Activated CD8-positive, alpha-beta memory T cell treated with anti-CD3 and anti-CD28 coated beads, Interleukin-2, amount 10 ng/mL, durations not matched to agents 7 days and 5 days (primary cell): ENCODE data around the gene SHFL. TPM values are rescaled to one million over a fixed set of nuclear protein-coding genes. Genes with fewer than 3 reads are reported as not detected.
A peak's percentile ranks its signal among the peaks of the same experiment; 100 is the strongest.

Experiments
- ATAC-seq: fragments of 150-1000 bp; cut with Tn5 transposase; one replicate; pipeline ENCODE4 v1.10.0; 2021; ENCODE audit warnings: moderate library complexity
- CTCF ChIA-PET: fragments of 350-600 bp; sonication (Branson Sonifier 250); formaldehyde crosslinking; loops from one replicate; lab custom pipeline; 2021; ENCODE audit warnings: antibody characterized with exemption; lab: Charles Lee
- DNase-seq: peaks from one replicate; pipeline ENCODE4 v3.0.0-alpha.2; 2020
- H3K27ac Mint-ChIP-seq: one replicate; pipeline ENCODE4 v1.8.0; 2021; ENCODE audit warnings: mild to moderate bottlenecking, mixed read lengths
- H3K27me3 Mint-ChIP-seq: one replicate; pipeline ENCODE4 v1.8.0; 2021; ENCODE audit warnings: mixed read lengths
- H3K36me3 Mint-ChIP-seq: one replicate; pipeline ENCODE4 v1.8.0; 2021; ENCODE audit warnings: mild to moderate bottlenecking, mixed read lengths
- H3K4me1 Mint-ChIP-seq: one replicate; pipeline ENCODE4 v1.8.0; 2021; ENCODE audit warnings: mixed read lengths
- H3K4me3 Mint-ChIP-seq: one replicate; pipeline ENCODE4 v1.8.0; 2021; ENCODE audit warnings: mild to moderate bottlenecking, moderate library complexity, mixed read lengths
- H3K9me3 Mint-ChIP-seq: one replicate; pipeline ENCODE4 v1.8.0; 2022; ENCODE audit warnings: low read depth, mixed read lengths
- microRNA-seq: library from miRNA; unstranded; fragments of <30 nt; microRNA quantifications from one replicate; pipeline ENCODE4 v1.2.0, GENCODE V29; 2022
- total RNA-seq, 2 experiments: library from RNA; stranded (reverse); gene quantifications; one replicate each; pipeline ENCODE4 v1.2.3, GENCODE V29; 2021

Gene SHFL
- total RNA-seq, 2 experiments from 2014 or later, result 95.3 to 146 TPM

DNA sequence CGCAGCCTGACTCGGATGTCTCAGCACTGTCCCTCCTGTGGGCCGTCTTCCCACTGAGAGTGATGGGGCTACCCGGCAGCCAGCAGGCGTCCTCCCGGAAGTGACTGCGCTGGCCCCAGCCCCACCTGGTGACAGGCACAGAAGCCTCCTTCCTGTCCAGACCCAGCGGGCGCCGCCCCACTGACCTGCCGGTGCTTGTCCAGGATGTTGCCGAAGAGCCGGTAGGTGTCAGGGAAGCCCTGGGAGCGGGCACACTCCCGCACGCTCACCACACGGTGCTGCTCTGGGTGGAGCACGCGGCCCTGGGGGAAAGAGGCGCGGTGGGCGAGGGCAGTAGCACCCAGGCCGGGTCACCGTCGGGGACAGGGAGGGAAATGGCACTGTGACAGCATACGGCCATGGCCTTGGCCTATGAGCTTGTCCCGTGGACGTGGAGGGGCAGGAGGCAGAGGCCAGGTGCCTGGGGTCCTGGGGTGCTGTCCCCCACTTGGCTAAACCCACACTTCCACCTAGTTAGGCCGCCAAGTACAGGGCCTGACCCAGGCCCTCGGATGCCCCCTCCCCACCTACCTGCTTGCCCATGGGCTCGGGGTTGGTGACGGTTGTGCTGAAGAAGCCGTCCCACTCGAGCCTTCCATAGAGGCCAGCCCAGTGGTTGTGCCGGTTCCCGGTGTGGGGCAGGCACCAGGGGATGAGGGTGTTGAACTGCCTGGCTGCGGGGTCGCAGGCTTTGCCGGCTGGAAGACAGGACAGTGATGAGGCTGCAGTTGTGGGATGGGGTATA lies 49.6 kb downstream of the SHFL start:
- no peaks in the 10 kb centered on the region for H3K4me1 Mint-ChIP-seq
- H3K36me3 Mint-ChIP-seq, result peaks cover 33% of the 10 kb centered on the region
- CTCF ChIA-PET, result interaction anchor here (1.0 kb wide), 1 partner anchor 205 kb away, joined by 3 read pairs; no protein-coding TSS in a partner anchor
- DNase-seq, result no peak
- no peaks in the 10 kb centered on the region for H3K9me3 Mint-ChIP-seq
- no peak overlapping the region for H3K4me3 Mint-ChIP-seq
- no peak overlapping the region for H3K27ac Mint-ChIP-seq
- H3K27me3 Mint-ChIP-seq, result no peaks in the 10 kb centered on the region
- no peak for ATAC-seq

DNA sequence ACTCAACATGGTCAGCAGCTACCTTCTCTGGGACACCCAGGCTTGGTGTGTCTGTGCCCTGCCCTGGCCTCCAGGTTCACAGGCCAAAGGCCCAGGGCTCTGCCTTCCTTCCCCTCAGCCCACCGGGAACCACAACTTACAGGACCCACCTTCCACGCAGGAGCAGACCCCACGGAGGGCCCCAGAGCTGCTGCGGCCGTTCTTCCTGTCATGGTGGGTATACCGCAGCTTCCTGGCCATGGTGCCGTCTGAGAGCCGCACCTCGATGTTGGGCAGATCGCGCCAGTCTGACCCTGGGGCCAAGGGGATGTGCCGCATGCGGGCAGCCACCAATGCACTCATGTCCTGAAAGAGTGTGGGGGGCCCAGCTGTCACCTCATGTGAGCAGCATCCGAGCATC lies 50.8 kb downstream of the SHFL start:
- DNase-seq, result no peak
- CTCF ChIA-PET, result no interaction called here
- no peak overlapping the region for H3K4me3 Mint-ChIP-seq
- H3K9me3 Mint-ChIP-seq, result no peaks in the 10 kb centered on the region
- H3K27ac Mint-ChIP-seq, result no peak overlapping the region
- no peak for ATAC-seq
- H3K27me3 Mint-ChIP-seq, result no peaks in the 10 kb centered on the region
- peaks cover 40% of the 10 kb centered on the region for H3K36me3 Mint-ChIP-seq
- H3K4me1 Mint-ChIP-seq, result no peaks in the 10 kb centered on the region

DNA sequence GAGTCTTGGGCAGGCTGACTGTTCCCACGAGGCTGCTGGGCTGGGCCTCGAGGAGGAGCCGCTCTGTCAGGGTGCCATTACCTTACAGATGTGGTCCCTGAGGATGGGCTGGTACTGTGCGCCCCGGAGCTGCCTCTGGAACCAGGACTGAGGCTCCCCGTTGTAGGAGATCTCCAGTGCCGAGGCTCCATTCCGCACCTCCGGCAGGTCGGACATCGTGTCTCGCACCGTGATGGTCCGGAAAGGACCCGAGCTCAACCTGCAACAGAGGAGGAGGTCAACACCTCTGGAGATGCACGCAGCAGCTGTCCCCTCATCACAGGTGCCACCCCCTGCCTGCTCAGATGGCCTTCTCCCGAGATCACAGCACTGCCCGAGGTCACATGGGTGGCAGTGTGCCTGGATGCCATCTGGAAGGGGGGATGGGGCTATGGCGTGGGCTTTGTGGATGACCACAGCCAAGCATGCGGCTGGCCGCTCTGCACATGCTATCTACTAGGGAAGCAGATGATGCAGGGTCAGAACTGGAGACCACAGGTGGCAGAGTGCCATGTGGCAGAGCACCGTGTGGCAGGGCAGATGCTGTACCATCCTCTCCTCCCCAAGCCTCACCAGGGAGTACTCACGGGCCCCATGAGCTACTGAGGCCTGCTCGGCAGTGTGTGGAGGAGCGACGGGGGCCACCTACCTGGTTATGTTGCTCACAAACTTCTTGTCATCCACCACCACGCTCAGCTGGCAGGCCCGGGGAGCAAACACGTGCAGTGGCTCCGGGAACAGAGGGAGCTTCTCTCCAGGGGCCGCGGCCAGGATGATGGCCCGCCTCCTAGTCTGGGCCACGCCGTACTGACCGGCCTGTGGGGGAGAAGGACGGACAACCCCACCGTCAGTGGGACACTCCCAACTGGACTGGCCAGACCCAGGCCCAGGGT lies 51.9 kb downstream of the SHFL start:
- peaks cover 40% of the 10 kb centered on the region for H3K36me3 Mint-ChIP-seq
- CTCF ChIA-PET, result interaction anchor here (0.5 to 0.6 kb wide), 2 partner anchors 57 to 121 kb away, joined by 3 read pairs; no protein-coding TSS in a partner anchor
- no peaks in the 10 kb centered on the region for H3K27me3 Mint-ChIP-seq
- H3K4me1 Mint-ChIP-seq, result peaks cover 5% of the 10 kb centered on the region
- ATAC-seq, result no peak
- no peaks in the 10 kb centered on the region for H3K9me3 Mint-ChIP-seq
- H3K27ac Mint-ChIP-seq, result no peak overlapping the region
- H3K4me3 Mint-ChIP-seq, result no peak overlapping the region
- no peak for DNase-seq

DNA sequence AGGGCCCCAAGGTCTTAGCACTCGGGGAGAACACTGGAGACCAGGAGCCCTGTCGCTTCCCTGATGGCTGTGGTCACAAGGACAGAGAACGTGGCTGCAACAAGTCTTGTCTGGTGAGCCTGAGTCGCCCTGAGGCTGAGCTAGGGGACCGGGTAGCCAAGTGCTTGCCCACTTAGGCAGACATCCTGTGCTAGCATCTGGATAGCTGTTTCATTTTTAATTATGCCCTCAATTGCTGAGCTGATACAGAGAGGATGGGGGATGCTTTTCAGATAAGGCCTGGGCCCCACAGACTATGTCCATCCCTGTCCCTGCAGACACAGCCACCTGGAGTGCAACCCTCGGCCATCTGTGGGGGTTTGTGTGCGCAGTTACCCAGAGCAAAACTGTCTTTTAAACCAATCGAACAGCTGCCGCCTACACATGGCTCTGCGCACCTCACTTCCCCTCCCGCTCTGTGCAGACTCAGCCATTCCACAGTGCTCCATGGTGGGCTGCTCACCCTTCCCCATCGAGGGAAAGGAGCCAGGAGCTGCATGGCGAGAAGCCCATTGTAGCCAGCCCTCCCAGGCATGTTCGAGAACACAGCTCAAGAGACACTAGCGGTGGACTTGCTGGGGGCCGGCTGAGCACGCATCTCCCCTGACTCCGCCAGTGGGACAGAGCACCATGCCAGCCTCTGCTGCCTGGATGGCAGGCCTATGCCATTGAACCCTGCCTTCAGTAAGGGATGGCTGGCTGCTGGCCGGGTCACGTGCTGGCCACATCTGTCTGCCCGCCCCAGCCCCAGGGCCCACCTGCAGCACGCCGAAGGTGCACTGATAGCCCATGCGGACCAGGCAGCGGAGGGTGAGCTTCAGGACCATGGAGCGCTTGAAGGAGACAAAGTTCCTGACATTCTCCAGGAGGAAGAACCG lies 53.0 kb downstream of the SHFL start:
- Mint-ChIP-seq H3K27me3 (no peaks in the 10 kb centered on the region), H3K9me3 (no peaks in the 10 kb centered on the region), H3K36me3 (peaks cover 41% of the 10 kb centered on the region), H3K4me1 (peaks cover 13% of the 10 kb centered on the region), H3K27ac (no peak overlapping the region), H3K4me3 (no peak overlapping the region)
- DNase-seq (no peak), ATAC-seq (no peak)
- CTCF ChIA-PET, result no interaction called here

DNA sequence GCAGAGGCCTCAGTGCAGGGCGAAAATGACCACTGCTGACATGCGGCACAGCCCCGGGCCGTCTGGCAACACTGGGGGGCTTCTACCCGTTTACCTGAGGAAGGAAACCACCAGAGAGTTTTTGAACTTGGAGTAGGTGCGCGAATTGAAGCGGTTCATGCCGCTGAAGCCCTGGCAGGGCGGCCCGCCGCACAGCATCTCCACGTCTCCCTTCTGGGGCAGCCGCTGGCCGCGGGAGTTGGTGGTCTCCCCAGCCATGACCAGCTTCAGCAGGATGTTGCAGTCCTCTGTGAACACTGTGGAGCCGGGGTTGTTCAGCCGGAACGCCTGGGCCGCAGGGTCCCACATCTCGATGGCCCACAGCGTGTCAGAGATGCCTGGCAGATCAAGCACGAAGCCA lies 53.8 kb downstream of the SHFL start:
- ATAC-seq (no peak), DNase-seq (no peak)
- no peaks in the 10 kb centered on the region for H3K27me3 Mint-ChIP-seq
- peaks cover 18% of the 10 kb centered on the region for H3K4me1 Mint-ChIP-seq
- CTCF ChIA-PET, result interaction anchor here (0.7 kb wide), 1 partner anchor 112 kb away, joined by 3 read pairs; no protein-coding TSS in a partner anchor
- H3K9me3 Mint-ChIP-seq, result no peaks in the 10 kb centered on the region
- H3K27ac Mint-ChIP-seq, result no peak overlapping the region
- no peak overlapping the region for H3K4me3 Mint-ChIP-seq
- peaks cover 45% of the 10 kb centered on the region for H3K36me3 Mint-ChIP-seq

DNA sequence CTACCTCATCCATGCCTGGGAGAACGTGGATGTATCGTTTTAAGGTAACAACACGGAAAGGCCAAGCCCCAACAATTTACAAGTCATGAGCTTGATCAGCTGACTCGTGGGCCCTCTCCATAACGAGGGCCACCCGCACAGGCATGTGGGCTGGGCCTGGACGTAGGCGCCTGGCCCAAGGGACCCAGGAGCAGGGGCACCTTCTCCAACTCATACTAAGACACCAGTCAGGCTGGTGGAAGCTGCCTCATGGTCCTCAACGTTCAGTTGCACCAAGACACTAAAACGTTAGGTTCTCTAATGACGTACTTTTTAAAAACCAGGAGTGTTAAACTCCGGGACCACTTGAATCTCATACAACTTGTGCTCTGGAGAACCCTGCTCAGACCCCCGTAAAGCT lies 55.4 kb downstream of the SHFL start:
- Mint-ChIP-seq H3K36me3 (peaks cover 59% of the 10 kb centered on the region), H3K9me3 (no peaks in the 10 kb centered on the region), H3K4me1 (peaks cover 28% of the 10 kb centered on the region), H3K4me3 (no peak overlapping the region), H3K27ac (no peak overlapping the region), H3K27me3 (no peaks in the 10 kb centered on the region)
- ATAC-seq, result no peak
- DNase-seq, result no peak
- CTCF ChIA-PET, result interaction anchor here (0.8 to 1.0 kb wide), 2 partner anchors 9 to 22 kb away, joined by 3 read pairs; partner anchors contain the start of gene EIF3G

DNA sequence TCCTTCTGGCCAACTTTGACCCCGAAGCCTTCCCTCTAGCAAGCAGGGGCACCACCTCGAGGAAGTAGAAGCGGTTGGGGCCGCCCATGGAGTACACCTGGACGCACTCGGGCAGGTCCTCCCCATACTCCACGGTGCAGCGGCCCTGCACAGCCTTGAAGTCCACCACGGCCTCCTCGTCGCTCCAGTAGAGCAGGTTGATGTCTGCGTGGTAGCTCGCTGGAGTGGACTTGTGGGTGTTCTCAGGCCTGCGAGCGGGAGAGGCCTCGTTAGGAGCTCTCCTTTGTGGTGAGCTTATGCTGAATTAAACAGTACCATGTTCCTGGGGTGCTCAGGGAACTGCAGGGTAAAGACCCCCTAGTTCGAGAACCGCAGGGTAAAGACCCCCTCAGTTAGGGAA lies 55.9 kb downstream of the SHFL start:
- Mint-ChIP-seq H3K9me3 (no peaks in the 10 kb centered on the region), H3K27ac (peak overlapping the region; percentile 86), H3K4me1 (peaks cover 29% of the 10 kb centered on the region), H3K27me3 (no peaks in the 10 kb centered on the region), H3K4me3 (no peak overlapping the region), H3K36me3 (peaks cover 62% of the 10 kb centered on the region)
- CTCF ChIA-PET, result interaction anchor here (0.8 to 1.0 kb wide), 2 partner anchors 9 to 22 kb away, joined by 3 read pairs; partner anchors contain the start of gene EIF3G
- ATAC-seq (no peak), DNase-seq (no peak)

Small RNA genes within 50 kb of the gene (microRNA-seq; reads per million reads assigned to microRNA genes)
- gene MIR5589, result not detected

Other genes starting within 250 kb of the SHFL start
- 1 to 10 TPM; 3.4 to 5.1 TPM for gene OLFM2, start 149.8 kb upstream of the SHFL start, total RNA-seq
- under 1 TPM in 1 of 2 experiments, not detected in 1; 0.09 TPM for gene COL5A3, start 75.8 kb upstream of the SHFL start, total RNA-seq
- not detected for gene RDH8, start 72.8 kb upstream of the SHFL start, total RNA-seq
- 1 to 10 TPM; 2.7 to 3.3 TPM for gene ANGPTL6, start 16.4 kb downstream of the SHFL start, total RNA-seq
- gene PPAN, start 20.0 kb downstream of the SHFL start, total RNA-seq, result 100 to 1,000 TPM in 1 of 2 experiments, 10 to 100 TPM in 1; 98.5 to 115 TPM
- 10 to 100 TPM; 36.0 to 43.7 TPM for gene P2RY11, start 25.4 kb downstream of the SHFL start, total RNA-seq
- 100 to 1,000 TPM; 216 to 256 TPM for gene EIF3G, start 33.6 kb downstream of the SHFL start, total RNA-seq
- 100 to 1,000 TPM; 433 to 500 TPM for gene DNMT1, start 108.6 kb downstream of the SHFL start, total RNA-seq
- 1 to 10 TPM; 6.1 to 8.5 TPM for gene S1PR2, start 145.0 kb downstream of the SHFL start, total RNA-seq
- 100 to 1,000 TPM in 1 of 2 experiments, 10 to 100 TPM in 1; 85.4 to 112 TPM for gene MRPL4, start 165.9 kb downstream of the SHFL start, total RNA-seq
- gene ICAM1, start 184.8 kb downstream of the SHFL start, total RNA-seq, result 10 to 100 TPM; 17.7 to 31.5 TPM
- under 1 TPM; 0.89 to 0.99 TPM for gene ICAM4, start 200.6 kb downstream of the SHFL start, total RNA-seq
- under 1 TPM; 0.41 to 0.84 TPM for gene ICAM5, start 203.6 kb downstream of the SHFL start, total RNA-seq
- 1 to 10 TPM in 1 of 2 experiments, under 1 TPM in 1; 0.93 to 3.3 TPM for gene ZGLP1, start 223.5 kb downstream of the SHFL start, total RNA-seq
- gene FDX2, start 229.7 kb downstream of the SHFL start, total RNA-seq, result 10 to 100 TPM in 1 of 2 experiments, 1 to 10 TPM in 1; 7.4 to 11.1 TPM
- gene RAVER1, start 247.2 kb downstream of the SHFL start, total RNA-seq, result 10 to 100 TPM; 87.0 to 87.8 TPM